CD4-positive, alpha-beta T cell (primary cell): ENCODE results near the gene SLC44A1. TPM values are rescaled to one million over a fixed set of nuclear protein-coding genes. Genes with fewer than 3 reads are reported as not detected.

Experiments used
- ATAC-seq: fragments of 200-7000 bp; cut with Tn5 transposase; one replicate; pipeline ENCODE4 v1.10.0; 2022; ENCODE audit warnings: mild to moderate bottlenecking; ENCODE audit not compliant: poor library complexity
- CTCF ChIA-PET: fragments of 350-600 bp; sonication (Branson Sonifier 250); formaldehyde crosslinking; loops from one replicate; lab custom pipeline; 2021; ENCODE audit warnings: antibody characterized with exemption, inconsistent platforms; lab: Charles Lee
- POLR2A ChIA-PET: fragments of 350-600 bp; sonication (Branson Sonifier 250); formaldehyde crosslinking; loops from one replicate; lab custom pipeline; 2021; ENCODE audit warnings: antibody characterized with exemption, inconsistent platforms; lab: Charles Lee
- DNase-seq, 14 experiments: peaks; one replicate each; pipeline ENCODE4 v3.0.0-alpha.2; 2013 to 2020; ENCODE audit warnings: mixed read lengths in 2 of 14
- H3K27ac ChIP-seq, 2 donors: one replicate each; pipeline versions ENCODE4 v1.5.1 to v1.7.0; 2013; ENCODE audit warnings: low read length in 2 of 2, low read depth in 1 of 2, mild to moderate bottlenecking in 1 of 2
- H3K27me3 ChIP-seq, 2 experiments: 1 replicate in 1 of 2; 2 replicates in 1 of 2; pipeline versions ENCODE4 v1.6.1 to v1.7.0; 2013; ENCODE audit warnings: low read length in 2 of 2, control low read depth in 1 of 2, mild to moderate bottlenecking in 1 of 2, moderate library complexity in 1 of 2; ENCODE audit not compliant: insufficient read depth in 2 of 2, control insufficient read depth in 1 of 2
- H3K36me3 ChIP-seq: one replicate; pipeline ENCODE4 v1.6.1; 2013; ENCODE audit warnings: low read length, control low read depth; ENCODE audit not compliant: insufficient read depth
- H3K4me1 ChIP-seq: one replicate; pipeline ENCODE4 v1.6.1; 2013; ENCODE audit warnings: low read length, control low read depth; ENCODE audit not compliant: insufficient read depth
- H3K4me3 ChIP-seq: one replicate; pipeline ENCODE4 v1.5.1; 2013; ENCODE audit warnings: mild to moderate bottlenecking, low read length, moderate library complexity
- H3K9me3 ChIP-seq, 2 experiments: 1 replicate in 1 of 2; 2 replicates in 1 of 2; pipeline versions ENCODE4 v1.6.1 to v1.7.0; 2013; ENCODE audit warnings: low read length in 2 of 2, mild to moderate bottlenecking in 2 of 2, control low read depth in 1 of 2, moderate library complexity in 1 of 2; ENCODE audit not compliant: control insufficient read depth in 1 of 2, insufficient read depth in 1 of 2
- H3K27ac Mint-ChIP-seq: one replicate; pipeline ENCODE4 v1.8.0; 2020; ENCODE audit warnings: mixed read lengths
- H3K27me3 Mint-ChIP-seq: one replicate; pipeline ENCODE4 v1.8.0; 2021; ENCODE audit warnings: mixed read lengths
- H3K36me3 Mint-ChIP-seq: one replicate; pipeline ENCODE4 v1.8.0; 2021; ENCODE audit warnings: low read depth, mixed read lengths
- H3K4me1 Mint-ChIP-seq: one replicate; pipeline ENCODE4 v1.8.0; 2021; ENCODE audit warnings: low read depth, mixed read lengths
- H3K4me3 Mint-ChIP-seq: one replicate; pipeline ENCODE4 v1.8.0; 2020; ENCODE audit warnings: mild to moderate bottlenecking, mixed read lengths
- H3K9me3 Mint-ChIP-seq: one replicate; pipeline ENCODE4 v1.8.0; 2020; ENCODE audit warnings: mixed read lengths
- CTCF ChIP-seq: fragments of 200-600 bp; IDR thresholded peaks from one replicate; pipeline ENCODE4 v1.8.0; 2022; ENCODE audit warnings: antibody characterized with exemption, mild to moderate bottlenecking
- intact Hi-C, 2 experiments: fragments of 100-400 bp; cut with DNase I in 1 of 2; cut with micrococcal nuclease in 1 of 2; formaldehyde crosslinking; loops; one replicate each; pipeline versions ENCODE4 v1.15.1 to v1.9.0; 2023 to 2025; cut with DNase I, micrococcal nuclease
- total RNA-seq, 174 experiments: library from RNA in 2 of 174; stranded (reverse) in 2 of 174; gene quantifications; one replicate each; pipeline ENCODE4 v1.2.3 and lab custom pipeline; 2021 to 2026

The SLC44A1 gene
- total RNA-seq, 2 experiments from 2014 or later, result 5.1 to 5.9 TPM

- DNase-seq, result no peak
- peaks cover 7% of the 10 kb centered on the region for H3K36me3 Mint-ChIP-seq
- H3K27me3 Mint-ChIP-seq, result peaks cover 34% of the 10 kb centered on the region
- H3K4me1 Mint-ChIP-seq, result peaks cover 40% of the 10 kb centered on the region
- H3K27ac Mint-ChIP-seq, result peak overlapping the region; percentile 37
- TF ChIP-seq CTCF, result no peak
- H3K4me3 ChIP-seq, result no peak overlapping the region
- no peaks in the 10 kb centered on the region for H3K9me3 ChIP-seq
- intact Hi-C loops, result loop anchor here (5.0 kb wide), 6 partner anchors 110 to 450 kb away; partner anchors contain the start of genes ABCA1 (in 1 of the 2), FKTN (in 1 of the 2) and TMEM38B (in 1 of the 2)
- POLR2A ChIA-PET, result no interaction called here
- no peaks in the 10 kb centered on the region for H3K9me3 Mint-ChIP-seq
- no peaks in the 10 kb centered on the region for H3K36me3 ChIP-seq
- no peak for ATAC-seq
- H3K27me3 ChIP-seq, result peaks cover 0 to 6% of the 10 kb centered on the region in 2 experiments
- H3K27ac ChIP-seq, result no peak overlapping the region
- CTCF ChIA-PET, result interaction anchor here (0.5 kb wide), 1 partner anchor 252 kb away, joined by 3 read pairs; no protein-coding TSS in a partner anchor
- peak overlapping the region; percentile 73 for H3K4me3 Mint-ChIP-seq
- peaks cover 15% of the 10 kb centered on the region for H3K4me1 ChIP-seq
Measured at GRCh38 chr9:105242557-105242956, 1.9 kb upstream of the SLC44A1 start.

GRCh38 chr9:105243015-105243686 is 1.3 kb upstream of the SLC44A1 start:
- ATAC-seq, result no peak
- DNase-seq, result no peak
- TF ChIP-seq CTCF, result no peak
- H3K27ac Mint-ChIP-seq, result peak overlapping the region; percentile 88
- peaks cover 0 to 6% of the 10 kb centered on the region in 2 experiments for H3K27me3 ChIP-seq
- ChIA-PET POLR2A (interaction anchor here (1.7 to 2.8 kb wide), 4 partner anchors 14 to 496 kb away, joined by 6 to 21 read pairs (median 14); partner anchors contain the start of gene NIPSNAP3A), CTCF (interaction anchor here (0.5 kb wide), 1 partner anchor 253 kb away, joined by 3 read pairs; no protein-coding TSS in a partner anchor)
- peaks cover 45% of the 10 kb centered on the region for H3K4me1 Mint-ChIP-seq
- peaks cover 34% of the 10 kb centered on the region for H3K27me3 Mint-ChIP-seq
- H3K4me1 ChIP-seq, result peaks cover 15% of the 10 kb centered on the region
- intact Hi-C loops, result loop anchor here (5.0 kb wide), 6 partner anchors 111 to 449 kb away; partner anchors contain the start of genes ABCA1 (in 1 of the 2), FKTN (in 1 of the 2) and TMEM38B (in 1 of the 2)
- H3K9me3 Mint-ChIP-seq, result no peaks in the 10 kb centered on the region
- peaks cover 7% of the 10 kb centered on the region for H3K36me3 Mint-ChIP-seq
- H3K4me3 ChIP-seq, result no peak overlapping the region
- H3K27ac ChIP-seq, result no peak overlapping the region
- H3K9me3 ChIP-seq, result no peaks in the 10 kb centered on the region
- H3K36me3 ChIP-seq, result no peaks in the 10 kb centered on the region
- H3K4me3 Mint-ChIP-seq, result peak overlapping the region; percentile 91

GRCh38 chr9:105244734-105245028 is 230 bp downstream of the SLC44A1 start:
- Histone ChIP-seq H3K4me3 (peak overlapping the region; percentile 73), H3K27me3 (peaks cover 0 to 6% of the 10 kb centered on the region in 2 experiments), H3K9me3 (no peaks in the 10 kb centered on the region), H3K27ac (peak overlapping the region in 1 of 2 donors; percentile 57), H3K36me3 (no peaks in the 10 kb centered on the region), H3K4me1 (peaks cover 15% of the 10 kb centered on the region)
- intact Hi-C loops, result loop anchor here (1.0 to 5.0 kb wide), 12 partner anchors 112 to 1152 kb away; partner anchors contain the start of genes ABCA1 (in 1 of the 2), FKTN (in 1 of the 2) and TMEM38B (in 1 of the 2)
- no peak for DNase-seq
- Mint-ChIP-seq H3K4me3 (peak overlapping the region; percentile 93), H3K27me3 (peaks cover 21% of the 10 kb centered on the region), H3K36me3 (peaks cover 7% of the 10 kb centered on the region), H3K27ac (peak overlapping the region; percentile 94), H3K4me1 (peaks cover 45% of the 10 kb centered on the region), H3K9me3 (no peaks in the 10 kb centered on the region)
- ChIA-PET POLR2A (interaction anchor here (0.6 to 2.8 kb wide), 18 partner anchors 9 to 497 kb away, joined by 3 to 22 read pairs (median 6); partner anchors contain the start of genes NIPSNAP3A and TMEM38B), CTCF (interaction anchor here (0.8 to 1.8 kb wide), 4 partner anchors 48 to 168 kb away, joined by 3 to 5 read pairs (median 4); no protein-coding TSS in a partner anchor)
- no peak for TF ChIP-seq CTCF
- ATAC-seq, result no peak
